NT2/D1 (cell line): ENCODE measurements around the gene AKAP13.

Experiments used
- SUZ12 ChIP-seq: IDR thresholded peaks from 2 replicates; pipeline ENCODE4 v1.6.1; 2011; ENCODE audit not compliant: insufficient read length, insufficient read depth; ENCODE audit errors: extremely low read depth
- YY1 ChIP-seq: IDR thresholded peaks from 2 replicates; pipeline ENCODE4 v1.6.1; 2011; ENCODE audit not compliant: insufficient read length, insufficient read depth
- ZNF274 ChIP-seq: IDR thresholded peaks from 2 replicates; pipeline ENCODE4 v1.6.1; 2011; ENCODE audit warnings: mild to moderate bottlenecking, low read depth, low read length

- TF ChIP-seq SUZ12 (no peak), ZNF274 (no peak), YY1 (no peak)
These were observed 138.8 kb downstream of the AKAP13 start for GRCh38 chr15:85518979-85519761.
